GM12892 (cell line): ENCODE results near the gene TGFB2.

ENCODE experiments used
- POLR2A ChIP-seq: IDR thresholded peaks from 2 replicates; pipeline ENCODE4 v1.6.1; 2011; ENCODE audit warnings: low read depth, low read length, control low read depth
- POLR2AphosphoS5 ChIP-seq: IDR thresholded peaks from 2 replicates; pipeline ENCODE4 v1.6.1; 2011; ENCODE audit warnings: low read depth, low read length, control low read depth
- TAF1 ChIP-seq: IDR thresholded peaks from 2 replicates; pipeline ENCODE4 v1.6.1; 2011; ENCODE audit warnings: low read depth, mild to moderate bottlenecking, control low read depth, low read length, borderline replicate concordance

DNA sequence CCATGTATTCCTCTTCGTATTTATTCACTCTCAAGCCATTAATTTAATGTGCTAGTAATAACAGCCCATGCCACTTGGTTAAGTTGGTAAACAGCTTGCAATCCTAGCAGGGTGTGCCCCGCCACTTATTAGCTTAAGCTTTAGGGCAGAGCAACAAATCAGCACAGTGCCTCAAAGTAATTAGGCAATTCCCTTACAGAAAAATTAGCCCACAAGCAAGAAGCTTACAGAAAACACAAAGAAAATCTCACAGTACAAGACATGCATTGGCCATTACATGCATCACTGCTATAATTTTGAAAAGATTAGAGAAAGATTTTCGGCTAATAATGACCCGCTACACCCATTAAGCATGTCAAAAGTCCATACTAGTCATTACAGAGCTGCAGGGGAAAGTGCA is 47.6 kb downstream of the TGFB2 start:
- TF ChIP-seq POLR2A (no peak), POLR2AphosphoS5 (no peak), TAF1 (no peak)
